22Rv1 (cell line): Measurements from ENCODE around the gene LRRC61.
"Not testable (repeated sequence)": the region's sequence is repeated elsewhere in the genome, so short reads cannot be mapped to it uniquely, and the experiment has no call there.

Experiments used
- CTCF ChIP-seq: fragments of 450-650 bp; IDR thresholded peaks from 2 replicates; pipeline ENCODE4 v1.5.1; 2017; ENCODE audit warnings: mild to moderate bottlenecking
- ZFX ChIP-seq: fragments of 450-650 bp; IDR thresholded peaks from 2 replicates; pipeline ENCODE4 v1.6.1; 2017; ENCODE audit warnings: antibody characterized with exemption, borderline replicate concordance

- TF ChIP-seq CTCF, ZFX: not testable (repeated sequence)
These were observed 35.3 kb upstream of the LRRC61 start for GRCh38 chr7:150287815-150288214.
